GM18520 (cell line): Measurements from ENCODE around the gene MRPL51.
"Not testable (repeated sequence)": the region's sequence is repeated elsewhere in the genome, so short reads cannot be mapped to it uniquely, and the experiment has no call there.

Experiments
- ATAC-seq: cut with Tn5 transposase; IDR thresholded peaks from one replicate; pipeline ENCODE4 v1.9.1; 2021; ENCODE audit not compliant: unreplicated experiment

The MRPL51 gene

GRCh38 chr12:6492838-6493496, at the start of gene MRPL51:
Gene MRPL51 (minus strand): TSS chr12:6493262. CDS start chr12:6493136, 126 bp downstream.
- ATAC-seq: peak; percentile 28

- no peak for ATAC-seq
Observed at GRCh38 chr12:6542209-6543009, 49.3 kb upstream of the MRPL51 start.

DNA sequence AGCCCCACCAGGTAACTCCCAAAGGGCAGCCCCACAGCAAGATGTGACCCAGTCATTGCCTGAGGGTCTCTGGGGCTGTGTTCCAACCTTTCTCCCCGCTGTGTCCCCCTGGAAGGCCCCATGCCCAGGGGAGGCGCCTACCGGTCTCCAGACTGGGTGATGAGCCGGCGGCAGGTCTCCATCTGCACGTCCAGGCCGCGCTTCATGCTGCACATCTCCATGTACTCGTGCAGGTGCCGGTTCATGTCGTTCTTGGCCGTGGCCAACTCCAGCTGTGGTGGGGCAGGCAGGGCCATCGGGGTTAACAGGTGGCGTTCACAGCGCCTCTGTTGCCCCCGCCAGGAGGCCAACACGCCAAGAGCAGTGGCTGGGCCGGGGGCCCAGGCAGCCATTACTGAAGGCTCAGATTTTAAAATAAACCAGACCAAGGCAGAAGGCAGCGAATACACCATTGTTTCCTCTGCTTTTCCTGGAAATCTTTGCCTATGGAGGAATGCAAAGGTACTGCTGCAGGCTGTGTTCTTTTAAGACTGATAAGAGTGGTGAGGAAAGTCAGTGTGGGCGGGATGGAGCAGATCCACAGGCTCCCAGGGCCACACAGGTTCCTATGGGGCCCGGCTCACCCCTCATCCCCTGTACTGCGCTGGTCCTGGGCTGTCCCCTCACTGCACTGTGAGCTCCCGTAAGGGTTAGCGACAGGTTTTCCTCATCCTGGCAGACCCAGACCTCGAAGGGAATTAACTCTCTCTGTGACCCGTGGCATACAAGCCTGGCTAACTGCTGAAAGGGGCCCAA, 48.5 kb upstream of the MRPL51 start:
- no peak for ATAC-seq

GRCh38 chr12:6540181-6540877, 47.3 kb upstream of the MRPL51 start:
- ATAC-seq: no peak

DNA sequence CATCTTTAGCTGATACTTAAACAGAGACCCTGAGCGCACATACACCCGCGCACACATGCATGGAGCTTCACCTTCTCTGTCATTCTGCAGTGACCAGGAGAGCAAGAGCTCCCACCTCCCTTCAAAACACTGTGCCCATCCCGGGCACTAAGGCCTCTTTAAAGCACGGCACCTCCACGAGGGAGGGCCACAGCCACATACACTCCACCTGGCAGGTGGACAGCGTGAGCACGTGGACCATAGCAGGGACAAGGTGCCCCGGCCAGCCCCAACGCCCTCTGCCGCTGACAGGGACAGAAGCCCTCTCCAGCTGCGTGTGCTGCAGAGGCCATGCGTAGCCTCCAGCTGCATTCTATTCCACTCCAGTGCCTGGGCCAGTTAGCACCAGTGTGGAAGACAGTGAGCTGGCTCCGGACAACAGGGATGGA, 46.7 kb upstream of the MRPL51 start:
- ATAC-seq: no peak

DNA sequence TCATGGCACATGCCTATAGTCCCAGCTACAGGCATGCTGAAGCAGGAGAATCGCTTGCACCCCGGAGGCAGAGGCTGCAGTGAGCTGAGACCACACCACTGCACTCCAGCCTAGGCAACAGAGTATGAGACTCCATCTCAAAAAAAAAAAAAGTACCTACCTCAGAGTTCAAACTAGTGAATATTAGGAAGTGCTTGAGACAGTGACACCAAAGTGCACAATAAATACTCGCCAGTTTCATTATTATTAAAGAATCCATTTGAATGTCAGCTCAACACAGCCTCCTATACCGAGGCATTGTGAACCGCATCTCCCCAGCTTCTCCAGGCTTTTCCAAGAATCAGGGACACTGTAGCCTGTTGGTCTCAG, 46.2 kb upstream of the MRPL51 start:
- no peak for ATAC-seq

DNA sequence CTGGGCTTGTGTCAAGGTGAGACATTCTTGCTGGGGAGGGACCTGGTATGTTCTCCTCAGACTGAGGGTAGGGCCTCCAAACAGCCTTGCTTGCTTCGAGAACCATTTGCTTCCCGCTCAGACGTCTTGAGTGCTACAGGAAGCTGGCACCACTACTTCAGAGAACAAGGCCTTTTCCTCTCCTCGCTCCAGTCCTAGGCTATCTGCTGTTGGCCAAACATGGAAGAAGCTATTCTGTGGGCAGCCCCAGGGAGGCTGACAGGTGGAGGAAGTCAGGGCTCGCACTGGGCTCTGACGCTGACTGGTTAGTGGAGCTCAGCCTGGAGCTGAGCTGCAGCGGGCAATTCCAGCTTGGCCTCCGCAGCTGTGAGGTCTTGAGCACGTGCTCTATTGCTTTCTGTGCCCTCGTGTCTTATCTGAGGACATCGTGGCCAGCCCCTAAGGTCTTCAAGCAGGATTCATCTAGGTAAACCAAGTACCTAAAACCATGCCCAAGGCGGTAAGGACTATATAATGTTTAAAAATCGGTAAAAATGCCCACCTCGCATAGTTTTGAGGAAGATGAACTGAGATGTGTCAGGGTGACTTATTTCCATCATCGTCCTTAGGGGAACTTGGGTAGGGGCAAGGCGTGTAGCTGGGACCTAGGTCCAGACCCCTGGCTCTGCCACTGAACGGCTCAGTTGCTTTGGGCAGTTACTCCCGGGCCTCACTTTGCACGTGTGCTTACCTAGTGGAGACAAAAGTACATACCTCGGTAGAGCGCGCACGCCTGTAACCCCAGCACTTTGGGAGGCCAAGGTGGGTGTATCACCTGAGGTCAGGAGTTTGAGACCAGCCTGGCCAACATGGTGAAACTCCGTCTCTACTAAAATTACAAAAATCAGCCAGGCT, 45.6 kb upstream of the MRPL51 start:
- ATAC-seq: no peak

- ATAC-seq: not testable (repeated sequence)
Observed at GRCh38 chr12:6537580-6538419, 44.7 kb upstream of the MRPL51 start.

- no peak for ATAC-seq
Observed at GRCh38 chr12:6536894-6537579, 44.0 kb upstream of the MRPL51 start.

GRCh38 chr12:6535960-6536847, 43.1 kb upstream of the MRPL51 start:
- ATAC-seq: no peak

- no peak for ATAC-seq
Observed at GRCh38 chr12:6535697-6535946, 42.6 kb upstream of the MRPL51 start.

DNA sequence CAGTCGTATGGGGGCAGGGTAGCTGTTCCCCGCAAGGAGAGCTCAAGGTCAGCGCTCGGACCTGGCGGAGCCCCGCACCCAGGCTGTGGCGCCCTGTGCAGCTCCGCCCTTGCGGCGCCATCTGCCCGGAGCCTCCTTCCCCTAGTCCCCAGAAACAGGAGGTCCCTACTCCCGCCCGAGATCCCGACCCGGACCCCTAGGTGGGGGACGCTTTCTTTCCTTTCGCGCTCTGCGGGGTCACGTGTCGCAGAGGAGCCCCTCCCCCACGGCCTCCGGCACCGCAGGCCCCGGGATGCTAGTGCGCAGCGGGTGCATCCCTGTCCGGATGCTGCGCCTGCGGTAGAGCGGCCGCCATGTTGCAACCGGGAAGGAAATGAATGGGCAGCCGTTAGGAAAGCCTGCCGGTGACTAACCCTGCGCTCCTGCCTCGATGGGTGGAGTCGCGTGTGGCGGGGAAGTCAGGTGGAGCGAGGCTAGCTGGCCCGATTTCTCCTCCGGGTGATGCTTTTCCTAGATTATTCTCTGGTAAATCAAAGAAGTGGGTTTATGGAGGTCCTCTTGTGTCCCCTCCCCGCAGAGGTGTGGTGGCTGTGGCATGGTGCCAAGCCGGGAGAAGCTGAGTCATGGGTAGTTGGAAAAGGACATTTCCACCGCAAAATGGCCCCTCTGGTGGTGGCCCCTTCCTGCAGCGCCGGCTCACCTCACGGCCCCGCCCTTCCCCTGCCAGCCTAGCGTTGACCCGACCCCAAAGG, 42.1 kb upstream of the MRPL51 start:
- peak; percentile 3 for ATAC-seq

GRCh38 chr12:6534695-6534944, 41.6 kb upstream of the MRPL51 start:
- ATAC-seq: no peak

- ATAC-seq: peak; percentile 33
Observed at GRCh38 chr12:6533923-6534694, 41.0 kb upstream of the MRPL51 start, which contains the start of gene GAPDH. Gene GAPDH (plus strand): TSS chr12:6534517. CDS start chr12:6534833, 316 bp downstream.

GRCh38 chr12:6533653-6533922, 40.5 kb upstream of the MRPL51 start:
- ATAC-seq: peak; percentile 1

DNA sequence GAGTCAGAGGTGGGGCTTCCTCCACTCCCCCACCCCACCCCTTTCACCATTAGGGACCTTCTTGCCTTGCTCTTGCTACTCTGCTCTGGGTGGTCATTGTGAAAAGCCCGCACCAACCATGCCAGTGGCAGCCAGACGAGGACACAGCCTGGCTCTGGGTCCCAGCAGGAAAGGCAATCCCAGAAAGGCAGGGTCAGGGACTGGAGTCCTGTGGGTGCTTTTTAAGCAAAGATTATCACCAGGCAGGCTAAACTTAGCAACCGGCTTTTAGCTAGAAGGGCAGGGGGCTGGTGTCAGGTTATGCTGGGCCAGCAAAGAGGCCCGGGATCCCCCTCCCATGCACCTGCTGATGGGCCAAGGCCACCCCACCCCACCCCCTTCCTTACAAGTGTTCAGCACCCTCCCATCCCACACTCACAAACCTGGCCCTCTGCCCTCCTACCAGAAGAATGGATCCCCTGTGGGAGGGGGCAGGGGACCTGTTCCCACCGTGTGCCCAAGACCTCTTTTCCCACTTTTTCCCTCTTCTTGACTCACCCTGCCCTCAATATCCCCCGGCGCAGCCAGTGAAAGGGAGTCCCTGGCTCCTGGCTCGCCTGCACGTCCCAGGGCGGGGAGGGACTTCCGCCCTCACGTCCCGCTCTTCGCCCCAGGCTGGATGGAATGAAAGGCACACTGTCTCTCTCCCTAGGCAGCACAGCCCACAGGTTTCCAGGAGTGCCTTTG, 40.0 kb upstream of the MRPL51 start:
- no peak for ATAC-seq
